ENCODE data around the gene CD164L2.
A peak's percentile ranks its signal among the peaks of the same experiment; 100 is the strongest.

CD164L2 gene

DNA sequence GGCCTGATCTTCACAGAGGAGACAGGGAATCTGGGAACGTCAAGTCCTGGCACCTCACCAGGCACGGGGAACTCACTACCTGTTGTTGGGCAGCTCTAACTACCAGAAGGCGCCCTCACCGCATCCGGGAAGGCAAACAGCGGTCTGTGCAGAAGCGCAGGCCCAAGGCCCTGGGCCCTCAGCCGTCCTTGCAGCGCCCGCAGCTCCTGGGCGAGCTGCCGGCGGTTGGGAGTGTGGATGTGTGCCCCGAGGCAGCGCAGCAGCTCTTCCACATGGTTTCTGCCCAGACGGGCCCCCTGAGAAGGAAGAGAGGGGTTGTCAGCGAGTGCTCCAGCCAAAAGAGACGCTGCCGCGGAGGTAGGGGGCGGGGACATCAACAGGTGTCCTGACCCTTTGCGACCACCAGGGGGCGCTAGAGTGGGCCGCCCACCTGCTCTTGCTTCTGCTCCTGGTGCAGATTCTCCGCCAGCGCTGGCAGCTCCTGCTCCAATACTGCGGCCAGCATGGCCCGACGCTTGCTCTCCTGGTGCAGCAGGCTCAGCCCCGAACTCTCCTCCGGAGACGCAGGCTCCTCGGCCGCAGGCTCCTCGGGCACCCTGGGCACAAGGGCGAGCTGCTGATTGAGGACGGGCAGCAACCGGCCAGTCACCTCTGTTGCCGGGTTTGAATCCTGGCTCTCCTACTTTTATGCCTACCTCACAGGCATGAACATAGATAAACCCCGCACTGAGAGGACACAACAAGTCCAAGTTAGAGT is 25.7 kb downstream of the CD164L2 start:
- H3K4me3 Mint-ChIP-seq: peak overlapping the region; percentile 70 to 74
- DNase-seq (peak; percentile 70), ATAC-seq (replicated peaks) (peak; percentile 66 to 81)
- H3K4me1 Mint-ChIP-seq: peaks cover 40 to 46% of the 10 kb centered on the region in 2 donors
- no peaks in the 10 kb centered on the region for H3K9me3 Mint-ChIP-seq
- no peaks in the 10 kb centered on the region for H3K27me3 Mint-ChIP-seq
- H3K36me3 Mint-ChIP-seq: peaks cover 0 to 1% of the 10 kb centered on the region in 2 donors
- peak overlapping the region; percentile 9 for H3K27ac Mint-ChIP-seq

DNA sequence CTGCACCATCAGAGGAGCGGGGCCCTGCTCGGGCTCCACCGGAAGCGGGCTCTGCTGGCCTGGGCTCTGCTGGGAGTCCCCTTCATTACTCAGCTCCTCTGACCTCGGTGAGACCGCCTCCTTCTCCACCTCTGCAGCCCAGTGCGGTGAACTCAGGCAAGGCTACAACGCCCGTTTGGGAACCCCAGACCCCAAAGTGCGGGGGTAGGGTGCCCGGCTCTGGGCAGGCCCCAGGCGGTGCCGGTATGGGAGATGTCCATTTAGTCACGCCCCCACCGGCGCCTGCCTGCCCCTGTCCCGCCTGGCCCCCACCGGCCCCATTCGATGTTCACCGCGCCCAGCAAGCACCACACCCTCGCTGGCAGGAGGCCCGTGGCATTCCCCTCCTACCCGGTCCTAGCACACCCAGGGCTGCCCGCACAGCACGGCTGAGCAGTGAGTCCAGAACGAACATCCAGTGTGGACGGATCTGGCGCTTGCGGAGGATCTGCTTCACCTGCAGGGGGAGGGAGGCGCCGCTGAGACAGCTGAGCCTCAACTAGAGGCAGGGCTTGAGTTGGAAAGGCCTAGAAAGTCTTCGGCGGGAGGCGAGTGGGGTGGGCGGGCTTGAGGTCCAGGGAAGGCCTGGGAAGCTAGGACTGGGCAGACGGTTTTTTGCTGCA is 26.4 kb downstream of the CD164L2 start:
- Mint-ChIP-seq H3K27me3 (no peaks in the 10 kb centered on the region), H3K36me3 (peaks cover 0 to 1% of the 10 kb centered on the region in 2 donors), H3K4me1 (peaks cover 40 to 46% of the 10 kb centered on the region in 2 donors), H3K9me3 (no peaks in the 10 kb centered on the region), H3K4me3 (peak overlapping the region; percentile 70 to 74), H3K27ac (peak overlapping the region; percentile 6)
- DNase-seq (no peak), ATAC-seq (replicated peaks) (peak; percentile 25 to 62)

DNA sequence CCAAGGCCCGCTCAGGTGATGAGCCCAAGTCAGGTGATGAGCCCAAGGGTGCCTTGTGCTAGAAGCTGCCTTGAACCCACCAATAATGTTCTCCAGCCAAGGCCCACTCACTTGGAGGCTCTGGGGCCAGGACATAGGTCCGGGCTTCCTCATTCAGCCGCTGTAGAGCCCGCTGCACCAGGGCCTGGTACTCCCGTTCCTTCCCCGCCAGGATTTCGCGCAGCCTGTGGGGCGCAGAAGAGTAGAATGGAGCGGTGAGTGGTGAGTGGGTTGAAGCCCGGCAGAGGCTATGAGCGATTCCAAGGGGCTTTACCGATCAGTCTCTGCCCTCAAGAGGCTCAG is 26.9 kb downstream of the CD164L2 start:
- Mint-ChIP-seq H3K4me1 (peaks cover 40 to 46% of the 10 kb centered on the region in 2 donors), H3K36me3 (peaks cover 0 to 1% of the 10 kb centered on the region in 2 donors), H3K4me3 (peak overlapping the region; percentile 37 to 70), H3K27me3 (no peaks in the 10 kb centered on the region), H3K9me3 (no peaks in the 10 kb centered on the region), H3K27ac (peak overlapping the region; percentile 75)
- ATAC-seq (replicated peaks) (no peak), DNase-seq (no peak)

DNA sequence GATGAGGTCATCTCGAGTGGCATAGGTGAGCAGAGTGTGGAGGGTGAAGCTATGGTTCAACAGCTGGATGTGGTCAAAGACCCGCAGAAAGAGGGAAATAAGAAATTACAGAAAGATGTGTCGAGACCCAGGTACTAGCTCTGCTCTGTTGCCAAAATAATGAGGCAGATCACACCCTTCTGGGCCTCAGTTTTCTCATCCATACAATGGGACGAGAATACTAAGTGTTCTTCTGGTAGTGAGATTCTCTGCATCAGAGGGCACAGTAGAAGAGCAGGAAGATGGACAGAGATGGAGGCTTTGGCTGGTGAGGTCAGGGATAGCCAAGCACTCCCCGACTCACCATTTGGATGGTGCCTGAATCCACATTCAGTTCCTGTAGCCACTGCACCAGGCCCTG is 27.4 kb downstream of the CD164L2 start:
- ATAC-seq (replicated peaks) (no peak), DNase-seq (no peak)
- H3K9me3 Mint-ChIP-seq: no peaks in the 10 kb centered on the region
- no peak overlapping the region for H3K27ac Mint-ChIP-seq
- peaks cover 36 to 42% of the 10 kb centered on the region in 2 donors for H3K4me1 Mint-ChIP-seq
- no peaks in the 10 kb centered on the region for H3K27me3 Mint-ChIP-seq
- no peak overlapping the region for H3K4me3 Mint-ChIP-seq
- peaks cover 0 to 1% of the 10 kb centered on the region in 2 donors for H3K36me3 Mint-ChIP-seq

DNA sequence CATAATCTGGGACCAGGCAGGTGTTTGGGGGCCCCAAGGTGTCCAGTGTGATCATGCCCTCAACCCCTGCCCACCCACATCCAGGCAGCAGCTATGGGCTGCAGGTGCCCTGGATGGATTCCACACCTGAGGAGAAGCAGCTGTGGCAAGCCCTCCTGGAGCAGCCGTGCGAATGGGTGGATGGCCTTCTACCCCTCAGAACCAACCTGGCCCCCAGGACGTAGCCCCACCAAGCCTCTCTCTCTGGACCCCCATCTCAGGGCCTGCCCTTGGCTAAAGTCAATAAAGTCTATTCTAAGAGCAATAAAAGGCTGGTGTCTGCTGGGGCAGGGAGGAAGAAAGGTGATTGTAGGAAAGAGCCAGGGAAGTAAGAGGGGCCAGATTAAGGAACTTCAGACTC is 29.5 kb downstream of the CD164L2 start:
- Mint-ChIP-seq H3K27me3 (no peaks in the 10 kb centered on the region), H3K27ac (peak overlapping the region; percentile 47), H3K9me3 (no peaks in the 10 kb centered on the region), H3K36me3 (peaks cover 0 to 1% of the 10 kb centered on the region in 2 donors), H3K4me1 (peaks cover 20 to 29% of the 10 kb centered on the region in 2 donors), H3K4me3 (no peak overlapping the region)
- no peak for DNase-seq
- ATAC-seq (replicated peaks): no peak

DNA sequence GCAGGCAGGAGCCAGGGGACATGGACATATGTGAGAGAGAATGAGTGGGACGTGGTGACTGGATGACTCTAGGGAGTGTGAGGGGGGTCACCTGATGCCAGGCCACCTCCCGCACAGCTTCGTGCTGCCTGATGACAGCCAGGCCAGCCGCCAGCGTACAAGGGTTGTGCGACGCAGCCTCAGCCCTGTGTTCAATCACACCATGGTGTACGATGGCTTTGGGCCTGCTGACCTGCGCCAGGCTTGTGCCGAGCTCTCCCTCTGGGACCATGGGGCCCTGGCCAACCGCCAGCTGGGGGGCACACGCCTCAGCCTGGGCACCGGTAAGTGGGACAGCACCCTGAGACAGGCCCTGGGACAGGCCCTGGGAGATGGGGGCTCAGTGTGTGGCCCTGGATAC is 30.0 kb downstream of the CD164L2 start:
- Mint-ChIP-seq H3K27me3 (no peaks in the 10 kb centered on the region), H3K4me1 (peaks cover 20 to 29% of the 10 kb centered on the region in 2 donors), H3K4me3 (no peak overlapping the region), H3K27ac (no peak overlapping the region), H3K9me3 (no peaks in the 10 kb centered on the region), H3K36me3 (peaks cover under 1 to 1% of the 10 kb centered on the region in 2 donors)
- no peak for ATAC-seq (replicated peaks)
- no peak for DNase-seq

DNA sequence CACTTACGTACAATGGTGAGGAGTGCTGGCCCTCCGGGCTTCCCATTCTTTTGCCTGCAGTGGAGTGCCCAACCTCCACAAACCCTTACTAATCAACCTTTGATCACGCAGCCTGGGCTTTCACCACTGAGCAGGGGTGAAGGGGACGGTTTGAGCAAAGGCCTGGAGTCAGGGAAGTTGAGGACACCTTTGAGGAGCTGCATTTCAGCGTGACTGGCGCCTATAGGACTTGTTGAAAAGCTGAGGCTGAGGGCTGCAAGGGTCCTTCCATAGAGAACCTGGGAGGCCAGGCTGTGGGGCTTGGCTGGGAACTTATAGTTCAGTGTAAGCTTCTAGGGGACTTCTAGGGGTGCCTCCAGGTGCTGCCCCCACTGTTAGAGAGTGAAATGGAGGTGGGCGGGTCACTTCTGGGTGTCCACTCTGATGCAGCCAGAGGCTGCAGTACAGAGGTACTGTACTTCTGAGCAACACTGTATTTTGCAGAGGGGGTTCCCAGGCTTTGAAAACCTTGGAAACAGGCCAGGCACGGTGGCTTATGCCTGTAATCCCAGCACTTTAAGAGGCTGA is 31.5 kb downstream of the CD164L2 start:
- Mint-ChIP-seq H3K4me1 (peaks cover 16 to 25% of the 10 kb centered on the region in 2 donors), H3K9me3 (no peaks in the 10 kb centered on the region), H3K27ac (no peak overlapping the region), H3K27me3 (no peaks in the 10 kb centered on the region), H3K36me3 (peaks cover 6 to 9% of the 10 kb centered on the region in 2 donors), H3K4me3 (no peak overlapping the region)
- ATAC-seq (replicated peaks) (no peak), DNase-seq (no peak)

DNA sequence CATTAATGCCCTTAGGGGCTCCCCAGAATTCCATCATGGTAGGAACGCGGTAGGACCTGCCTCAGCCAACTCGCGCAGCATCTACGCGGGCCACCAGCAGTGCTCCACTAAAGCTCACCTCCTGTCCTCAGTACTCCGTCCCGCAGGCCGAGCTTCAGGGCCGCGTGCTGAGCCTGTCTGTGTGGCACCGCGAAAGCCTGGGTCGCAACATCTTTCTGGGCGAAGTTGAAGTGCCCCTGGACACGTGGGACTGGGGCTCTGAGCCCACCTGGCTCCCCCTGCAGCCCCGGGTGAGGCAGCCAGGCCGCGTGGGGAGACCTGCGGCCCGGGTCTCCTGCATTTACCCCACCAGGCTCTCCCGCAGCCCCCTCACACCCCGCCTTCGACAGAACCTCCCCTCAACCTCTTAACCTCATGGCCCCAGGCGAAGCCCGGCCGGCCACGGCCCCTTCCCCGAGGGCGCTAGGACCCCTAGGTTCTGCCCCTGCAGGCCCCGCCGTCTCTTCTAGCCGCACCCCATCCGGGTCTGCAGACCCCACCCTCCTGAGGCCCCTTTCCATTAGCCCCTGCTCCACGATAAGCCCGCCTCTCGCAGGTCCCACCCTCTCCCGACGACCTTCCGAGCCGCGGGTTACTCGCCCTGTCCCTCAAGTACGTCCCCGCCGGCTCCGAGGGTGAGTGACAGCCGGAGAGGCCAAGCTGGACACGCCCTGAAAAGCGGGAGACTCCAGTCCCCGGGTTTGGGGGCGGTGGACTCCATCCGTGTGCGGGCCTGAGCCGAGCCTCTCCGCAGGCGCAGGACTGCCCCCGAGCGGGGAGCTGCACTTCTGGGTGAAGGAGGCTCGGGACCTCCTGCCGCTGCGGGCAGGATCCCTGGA is 32.2 kb downstream of the CD164L2 start:
- DNase-seq: no peak

DNA sequence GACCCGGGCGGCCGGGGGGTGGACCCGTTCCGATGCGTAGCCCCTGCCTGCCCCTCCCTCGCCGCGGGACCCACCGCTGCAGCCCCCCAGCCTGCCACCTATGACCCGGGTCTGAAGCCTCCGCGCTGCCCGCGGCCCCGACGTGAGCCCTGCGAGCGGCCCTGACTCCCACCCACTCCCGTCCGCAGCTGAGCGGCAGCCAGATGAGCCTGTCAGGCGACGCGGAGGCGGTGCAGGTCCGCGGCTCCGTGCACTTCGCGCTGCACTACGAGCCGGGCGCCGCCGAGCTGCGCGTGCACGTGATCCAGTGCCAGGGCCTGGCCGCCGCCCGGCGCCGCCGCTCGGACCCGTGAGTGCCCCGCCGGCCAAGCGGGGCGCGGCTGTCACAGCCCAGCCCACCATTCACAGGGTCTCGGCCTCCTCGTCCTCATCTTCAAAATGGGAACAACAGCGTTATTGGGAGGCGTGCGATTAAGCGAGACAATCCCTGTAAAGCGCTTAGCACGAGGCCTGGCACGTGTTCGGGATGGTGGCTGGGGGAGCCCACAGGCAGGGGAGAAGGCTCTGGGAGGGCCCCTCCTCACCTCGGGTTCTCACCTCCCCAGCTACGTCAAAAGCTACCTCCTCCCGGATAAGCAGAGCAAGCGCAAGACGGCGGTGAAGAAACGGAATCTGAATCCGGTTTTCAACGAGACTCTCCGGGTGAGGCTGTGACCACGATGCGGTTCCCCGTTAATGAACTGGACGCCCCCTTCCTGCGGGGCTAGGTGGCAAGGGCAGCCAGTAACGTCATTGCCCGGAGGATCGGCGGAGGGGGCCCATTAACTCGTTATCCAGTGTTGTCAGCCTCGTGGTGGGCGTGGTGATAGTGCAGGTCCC is 33.1 kb downstream of the CD164L2 start:
- peaks cover 9 to 17% of the 10 kb centered on the region in 2 donors for H3K36me3 Mint-ChIP-seq
- ATAC-seq (replicated peaks) (peak; percentile 66 to 82), DNase-seq (no peak)
- H3K9me3 Mint-ChIP-seq: no peaks in the 10 kb centered on the region
- peaks cover 12 to 29% of the 10 kb centered on the region in 2 donors for H3K4me1 Mint-ChIP-seq
- no peak overlapping the region for H3K27ac Mint-ChIP-seq
- H3K4me3 Mint-ChIP-seq: peak overlapping the region; percentile 32 to 78
- no peaks in the 10 kb centered on the region for H3K27me3 Mint-ChIP-seq

More for the DNA sequence above, 32.2 kb downstream of the CD164L2 start:
- ATAC-seq (replicated peaks): no peak
- peak overlapping the region in 1 of 2 donors; percentile 19 for H3K4me3 Mint-ChIP-seq
- peaks cover 9 to 14% of the 10 kb centered on the region in 2 donors for H3K36me3 Mint-ChIP-seq
- no peaks in the 10 kb centered on the region for H3K9me3 Mint-ChIP-seq
- H3K27me3 Mint-ChIP-seq: no peaks in the 10 kb centered on the region
- peaks cover 17 to 30% of the 10 kb centered on the region in 2 donors for H3K4me1 Mint-ChIP-seq
- H3K27ac Mint-ChIP-seq: no peak overlapping the region

DNA sequence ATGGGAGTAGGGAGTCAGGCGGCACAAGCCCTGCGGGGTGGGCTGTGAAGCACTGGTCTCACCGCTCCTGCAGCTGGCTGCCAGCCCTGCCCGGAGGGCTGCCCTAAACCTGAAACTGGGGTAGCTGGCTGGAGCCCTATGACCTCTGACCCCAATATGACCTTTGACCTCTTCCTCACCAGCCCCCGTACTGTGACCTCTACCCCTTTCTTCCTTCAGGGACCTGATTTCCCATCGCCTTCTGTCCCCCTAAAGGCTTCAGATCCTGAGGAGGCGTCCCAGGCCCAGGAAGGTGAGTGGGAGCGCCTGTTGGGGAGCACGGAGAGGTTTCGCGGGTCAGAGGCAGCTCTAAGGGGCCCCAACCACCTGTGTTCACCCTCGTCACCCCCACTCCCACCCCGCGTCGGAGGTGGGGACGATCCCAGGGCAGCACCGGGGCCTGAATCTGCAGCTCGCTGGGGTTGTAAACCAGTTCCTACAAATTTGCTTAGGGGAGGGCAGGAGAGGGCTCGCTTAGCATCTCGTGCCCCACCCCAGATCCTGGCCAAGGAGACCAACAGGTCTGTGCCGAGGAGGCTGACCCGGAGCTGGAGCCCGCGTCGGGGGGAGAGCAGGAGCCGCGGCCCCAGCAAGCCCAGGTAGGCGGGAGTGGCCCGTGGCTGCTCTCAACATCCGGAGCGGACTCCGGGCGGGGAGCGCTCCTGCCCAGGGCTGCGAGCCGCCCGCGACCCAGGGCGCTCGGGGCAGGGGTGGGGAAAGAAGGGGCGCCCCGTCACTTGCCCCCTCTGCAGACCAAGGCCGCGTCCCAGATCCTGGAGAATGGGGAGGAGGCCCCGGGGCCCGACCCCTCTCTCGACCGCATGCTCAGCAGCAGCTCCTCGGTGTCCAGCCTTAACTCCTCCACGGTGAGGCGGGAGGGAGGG is 34.0 kb downstream of the CD164L2 start:
- no peak overlapping the region for H3K27ac Mint-ChIP-seq
- peak overlapping the region; percentile 36 to 78 for H3K4me3 Mint-ChIP-seq
- H3K9me3 Mint-ChIP-seq: no peaks in the 10 kb centered on the region
- H3K4me1 Mint-ChIP-seq: peaks cover 15 to 35% of the 10 kb centered on the region in 2 donors
- peak; percentile 70 to 85 for ATAC-seq (replicated peaks)
- H3K36me3 Mint-ChIP-seq: peaks cover 9 to 17% of the 10 kb centered on the region in 2 donors
- no peaks in the 10 kb centered on the region for H3K27me3 Mint-ChIP-seq
- DNase-seq: no peak

DNA sequence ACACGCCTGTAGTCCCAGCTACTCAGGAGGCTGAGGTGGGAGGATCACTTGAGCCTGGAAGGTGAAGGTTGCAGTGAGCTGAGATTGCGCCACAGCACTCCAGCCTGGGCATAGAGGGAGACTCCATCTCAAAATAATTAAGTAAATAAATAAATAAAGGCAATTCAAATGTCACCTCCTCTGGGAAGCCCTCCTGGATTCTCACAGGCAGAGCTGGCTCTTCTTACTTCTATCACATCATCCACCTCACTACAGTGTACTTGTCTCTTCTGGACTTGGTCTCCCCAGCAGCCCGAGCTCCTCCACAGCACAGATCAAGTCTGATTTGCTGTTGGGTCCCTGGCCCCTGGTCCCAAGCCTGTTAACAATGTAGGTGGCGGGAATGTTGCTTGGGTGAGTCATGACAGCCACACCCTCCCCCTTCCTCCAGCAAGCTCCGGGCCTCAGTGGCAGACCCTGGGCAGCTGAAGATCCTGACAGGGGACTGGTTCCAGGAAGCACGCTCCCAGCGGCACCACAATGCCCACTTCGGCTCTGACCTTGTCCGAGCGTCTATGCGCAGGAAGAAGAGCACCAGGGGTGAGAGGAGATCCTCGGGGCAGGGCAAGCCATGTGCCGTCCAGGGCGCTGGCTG is 36.0 kb downstream of the CD164L2 start:
- ATAC-seq (replicated peaks) (no peak), DNase-seq (no peak)
- H3K36me3 Mint-ChIP-seq: peaks cover 9 to 17% of the 10 kb centered on the region in 2 donors
- no peaks in the 10 kb centered on the region for H3K27me3 Mint-ChIP-seq
- peaks cover 32 to 55% of the 10 kb centered on the region in 2 donors for H3K4me1 Mint-ChIP-seq
- H3K4me3 Mint-ChIP-seq: no peak overlapping the region
- H3K9me3 Mint-ChIP-seq: no peaks in the 10 kb centered on the region
- H3K27ac Mint-ChIP-seq: no peak overlapping the region

DNA sequence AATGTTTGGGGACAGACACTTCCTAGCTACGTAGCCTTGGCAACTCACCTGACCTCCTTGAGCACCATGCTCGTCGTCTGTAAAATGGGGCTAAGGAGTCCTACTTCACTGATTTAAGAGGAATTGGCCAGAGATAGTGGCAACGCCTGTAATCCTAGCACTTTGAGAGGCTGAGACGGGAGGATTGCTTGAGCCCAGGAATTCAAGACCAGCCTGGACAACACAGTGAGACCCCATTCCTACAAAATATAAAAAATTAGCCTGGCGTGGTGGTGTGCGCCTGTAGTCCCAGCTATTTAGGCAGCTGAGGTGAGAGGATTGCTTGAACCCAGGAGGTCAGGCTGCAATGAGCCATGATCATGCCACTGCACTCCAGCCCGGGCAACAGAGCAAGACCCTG is 36.8 kb downstream of the CD164L2 start:
- ATAC-seq (replicated peaks) (no peak), DNase-seq (no peak)
- no peak overlapping the region for H3K4me3 Mint-ChIP-seq
- H3K9me3 Mint-ChIP-seq: no peaks in the 10 kb centered on the region
- H3K27me3 Mint-ChIP-seq: no peaks in the 10 kb centered on the region
- H3K36me3 Mint-ChIP-seq: peaks cover 9 to 17% of the 10 kb centered on the region in 2 donors
- H3K4me1 Mint-ChIP-seq: peaks cover 38 to 62% of the 10 kb centered on the region in 2 donors
- no peak overlapping the region for H3K27ac Mint-ChIP-seq

Measured in stimulated activated naive B cell treated with anti-CD40 and anti-IgM and Interleukin-4, amounts not matched to agents 10 μg/mL and 1 μg/mL and 100 μg/mL, for 72 hours (primary cell).